Sigmoid colon (tissue), 4 donors: Measurements from ENCODE around the gene MYCBPAP.

Experiments
- POLR2A ChIP-seq, 2 donors: fragments of 450-650 bp; IDR thresholded peaks; one replicate each; pipeline ENCODE4 v1.6.1; 2016; ENCODE audit warnings: antibody characterized with exemption in 2 of 2, mild to moderate bottlenecking in 2 of 2, moderate library complexity in 2 of 2
- POLR2AphosphoS5 ChIP-seq, 4 donors: sonication (generic); formaldehyde crosslinking; IDR thresholded peaks; one replicate each; pipeline ENCODE4 v1.6.1; 2017; ENCODE audit warnings: antibody characterized with exemption in 4 of 4
- TF ChIP-seq, protein P1 (sequence below), 4 experiments: fragments of 450-650 bp in 3 of 4; fragments of 200-600 bp in 1 of 4; IDR thresholded peaks; one replicate each; pipeline ENCODE4 v1.5.1; 2016 to 2019; ENCODE audit warnings: antibody characterized with exemption in 4 of 4, mild to moderate bottlenecking in 3 of 4, moderate library complexity in 2 of 4

DNA sequence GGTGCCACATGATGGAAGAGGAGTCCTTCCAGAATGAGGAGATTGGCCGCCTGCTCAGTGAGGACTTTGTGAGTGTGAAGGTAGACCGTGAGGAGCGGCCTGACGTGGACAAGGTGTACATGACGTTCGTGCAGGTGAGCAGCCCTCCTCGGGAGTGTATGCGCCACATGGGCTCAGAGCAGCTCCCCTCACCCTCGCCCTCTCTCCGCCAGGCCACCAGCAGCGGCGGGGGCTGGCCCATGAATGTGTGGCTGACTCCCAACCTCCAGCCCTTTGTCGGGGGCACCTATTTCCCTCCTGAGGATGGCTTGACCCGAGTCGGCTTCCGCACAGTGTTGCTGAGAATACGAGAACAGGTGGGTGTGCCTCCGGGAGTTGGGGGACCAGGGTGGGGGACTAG lies 40.6 kb downstream of the MYCBPAP start:
- TF ChIP-seq, protein P1, sequence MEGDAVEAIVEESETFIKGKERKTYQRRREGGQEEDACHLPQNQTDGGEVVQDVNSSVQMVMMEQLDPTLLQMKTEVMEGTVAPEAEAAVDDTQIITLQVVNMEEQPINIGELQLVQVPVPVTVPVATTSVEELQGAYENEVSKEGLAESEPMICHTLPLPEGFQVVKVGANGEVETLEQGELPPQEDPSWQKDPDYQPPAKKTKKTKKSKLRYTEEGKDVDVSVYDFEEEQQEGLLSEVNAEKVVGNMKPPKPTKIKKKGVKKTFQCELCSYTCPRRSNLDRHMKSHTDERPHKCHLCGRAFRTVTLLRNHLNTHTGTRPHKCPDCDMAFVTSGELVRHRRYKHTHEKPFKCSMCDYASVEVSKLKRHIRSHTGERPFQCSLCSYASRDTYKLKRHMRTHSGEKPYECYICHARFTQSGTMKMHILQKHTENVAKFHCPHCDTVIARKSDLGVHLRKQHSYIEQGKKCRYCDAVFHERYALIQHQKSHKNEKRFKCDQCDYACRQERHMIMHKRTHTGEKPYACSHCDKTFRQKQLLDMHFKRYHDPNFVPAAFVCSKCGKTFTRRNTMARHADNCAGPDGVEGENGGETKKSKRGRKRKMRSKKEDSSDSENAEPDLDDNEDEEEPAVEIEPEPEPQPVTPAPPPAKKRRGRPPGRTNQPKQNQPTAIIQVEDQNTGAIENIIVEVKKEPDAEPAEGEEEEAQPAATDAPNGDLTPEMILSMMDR (IDR thresholded peaks at IDR 0.05): no peak
- TF ChIP-seq POLR2A (IDR thresholded peaks at IDR 0.05) (no peak), POLR2AphosphoS5 (IDR thresholded peaks at IDR 0.05) (no peak)
